Activated naive CD4-positive, alpha-beta T cell treated with anti-CD3 and anti-CD28 coated beads, Interleukin-2, amount 50 U/mL, for 72 hours (primary cell): ENCODE measurements around the gene DLG2. TPM values are rescaled to one million over a fixed set of nuclear protein-coding genes. Genes with fewer than 3 reads are reported as not detected.

Source experiments
- ATAC-seq, 2 donors: fragments of 150-1000 bp; cut with Tn5 transposase; 2 replicates each; pipeline ENCODE4 v1.10.0; 2021; ENCODE audit warnings: mild to moderate bottlenecking in 2 of 2, moderate library complexity in 2 of 2
- DNase-seq, 2 donors: peaks; one replicate each; pipeline ENCODE4 v3.0.0; 2021 to 2022; ENCODE audit warnings: low spot score in 2 of 2
- H3K27ac Mint-ChIP-seq, 2 donors: one replicate each; pipeline ENCODE4 v1.8.0; 2022; ENCODE audit warnings: mild to moderate bottlenecking in 2 of 2, mixed read lengths in 2 of 2
- H3K36me3 Mint-ChIP-seq, 2 donors: one replicate each; pipeline ENCODE4 v1.8.0; 2022; ENCODE audit warnings: mixed read lengths in 2 of 2
- H3K9me3 Mint-ChIP-seq, 2 donors: one replicate each; pipeline ENCODE4 v1.8.0; 2022; ENCODE audit warnings: mixed read lengths in 2 of 2
- total RNA-seq, 2 donors: library from RNA; stranded (reverse); gene quantifications; one replicate each; pipeline ENCODE4 v1.2.3, GENCODE V29; 2022

The DLG2 gene
- total RNA-seq, 2 donors from 2014 or later, result 4.2 to 5.4 TPM

GRCh38 chr11:83831929-83832328, 1795.2 kb downstream of the DLG2 start:
- Mint-ChIP-seq H3K27ac (no peak overlapping the region), H3K9me3 (no peaks in the 10 kb centered on the region), H3K36me3 (no peaks in the 10 kb centered on the region)
- ATAC-seq, result no peak
- no peak for DNase-seq

DNA sequence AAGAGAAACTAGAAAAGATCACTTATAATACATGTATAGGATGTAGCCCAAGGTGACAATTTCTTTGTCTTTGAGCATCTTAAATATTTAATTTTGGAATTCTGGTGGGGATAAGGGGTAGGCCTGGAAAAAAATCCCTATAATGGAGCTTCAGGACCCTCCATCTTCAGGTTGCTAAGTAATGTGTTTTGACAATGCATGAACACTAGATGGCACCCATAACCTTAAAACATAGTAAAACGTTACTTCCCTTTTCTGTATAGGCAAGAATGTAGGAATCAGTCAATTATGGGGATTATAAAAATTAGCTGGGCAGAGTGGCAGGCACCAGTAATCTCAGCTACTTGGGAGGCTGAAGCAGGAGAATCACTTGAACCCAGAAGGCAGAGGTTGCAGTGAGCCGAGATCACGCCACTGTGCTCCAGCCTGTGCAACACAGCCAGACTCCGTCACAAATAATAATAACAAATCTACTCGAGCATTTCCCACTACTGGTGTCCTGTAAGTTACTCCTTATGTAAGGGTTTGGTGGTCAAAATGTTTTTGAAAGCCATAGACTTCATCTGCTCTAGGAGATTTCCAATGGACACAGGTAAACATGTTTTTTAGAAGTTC, 1799.1 kb downstream of the DLG2 start:
- Mint-ChIP-seq H3K9me3 (no peaks in the 10 kb centered on the region), H3K27ac (no peak overlapping the region), H3K36me3 (no peaks in the 10 kb centered on the region)
- peak in 1 of 2 donors; percentile 47 for ATAC-seq
- DNase-seq, result no peak

- H3K27ac Mint-ChIP-seq, result no peak overlapping the region
- H3K36me3 Mint-ChIP-seq, result no peaks in the 10 kb centered on the region
- DNase-seq, result no peak
- H3K9me3 Mint-ChIP-seq, result no peaks in the 10 kb centered on the region
- ATAC-seq, result no peak
Observed at GRCh38 chr11:83827520-83827919, 1799.6 kb downstream of the DLG2 start.

GRCh38 chr11:83826078-83826477, 1801.1 kb downstream of the DLG2 start:
- no peaks in the 10 kb centered on the region for H3K9me3 Mint-ChIP-seq
- ATAC-seq (no peak), DNase-seq (no peak)
- no peak overlapping the region for H3K27ac Mint-ChIP-seq
- H3K36me3 Mint-ChIP-seq, result no peaks in the 10 kb centered on the region

DNA sequence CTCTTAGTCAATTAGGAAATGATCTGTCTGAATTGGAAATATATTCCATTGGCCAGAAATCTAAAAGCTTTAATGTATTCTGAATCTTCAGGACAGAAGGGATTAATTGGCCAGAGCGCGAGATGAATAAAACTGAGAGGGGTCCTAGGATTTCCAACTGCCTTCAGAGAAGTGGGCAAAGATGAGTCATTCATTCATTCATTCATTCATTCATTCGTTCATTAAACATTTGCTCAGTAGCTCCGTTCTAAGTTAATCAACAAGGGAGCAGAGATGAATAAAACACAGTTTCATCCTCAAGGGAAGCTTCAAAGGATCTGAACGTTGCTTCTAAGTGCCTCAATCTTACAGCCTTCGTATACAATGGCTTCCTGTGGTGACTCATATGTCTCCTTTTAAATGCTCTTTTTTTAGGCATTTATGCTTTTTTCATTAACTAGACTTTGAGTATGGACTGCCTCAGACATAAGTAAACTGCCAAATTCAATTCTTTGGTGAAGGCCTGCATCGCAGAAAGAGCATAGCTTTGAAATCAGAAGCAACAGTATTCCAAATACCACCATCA, 1803.6 kb downstream of the DLG2 start:
- no peak for ATAC-seq
- H3K27ac Mint-ChIP-seq, result no peak overlapping the region

DNA sequence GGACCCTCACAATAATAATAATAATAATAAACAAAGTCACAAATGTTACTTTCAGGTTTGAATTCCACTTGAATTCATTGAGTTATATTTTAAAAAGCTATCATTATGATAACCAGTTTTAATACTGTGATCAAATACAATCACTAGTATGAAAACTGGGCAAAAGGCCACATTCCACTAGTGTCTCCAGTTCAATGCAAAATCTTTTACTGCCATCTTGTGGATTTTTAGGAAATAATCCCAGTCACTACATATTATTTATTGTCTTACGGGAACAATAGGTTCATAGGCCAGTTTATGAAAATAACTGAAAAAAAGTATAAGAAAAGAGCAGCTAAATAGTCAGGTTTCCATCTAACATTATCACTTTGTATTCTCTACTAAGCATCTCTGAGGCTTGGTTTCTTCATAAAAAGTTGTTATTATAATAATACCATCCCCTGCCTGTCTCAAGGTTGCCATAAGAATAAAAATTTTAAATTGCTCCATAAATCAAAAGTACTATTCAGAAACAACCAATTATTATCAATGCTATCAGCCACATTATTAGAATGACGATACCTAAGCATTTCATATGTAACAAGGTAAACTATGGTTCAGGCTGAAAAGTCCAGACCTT, 1807.1 kb downstream of the DLG2 start:
- no peaks in the 10 kb centered on the region for H3K36me3 Mint-ChIP-seq
- no peak overlapping the region for H3K27ac Mint-ChIP-seq

More for the DNA sequence above, 1803.6 kb downstream of the DLG2 start:
- no peak for DNase-seq
- H3K9me3 Mint-ChIP-seq, result no peaks in the 10 kb centered on the region
- no peaks in the 10 kb centered on the region for H3K36me3 Mint-ChIP-seq

DNA sequence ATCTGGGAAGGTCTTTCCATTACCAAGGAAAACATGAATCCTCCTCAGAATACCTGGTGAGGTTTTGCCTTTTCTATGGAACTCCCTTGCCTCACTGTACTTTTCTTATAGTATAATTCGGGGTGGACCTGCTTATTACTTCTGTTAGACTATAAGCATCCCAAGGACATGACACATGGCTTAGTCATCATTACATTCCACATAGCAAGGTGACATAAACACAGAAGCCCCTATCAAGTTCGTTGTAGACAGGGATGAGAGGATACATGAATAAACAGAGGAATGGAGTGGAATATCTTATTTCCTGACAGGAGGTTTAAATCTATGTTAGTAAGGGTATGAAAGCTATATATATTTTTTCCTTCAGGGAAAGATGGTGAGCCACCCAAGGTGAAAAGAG, 1808.8 kb downstream of the DLG2 start:
- no peaks in the 10 kb centered on the region for H3K36me3 Mint-ChIP-seq
- no peaks in the 10 kb centered on the region for H3K9me3 Mint-ChIP-seq
- no peak overlapping the region for H3K27ac Mint-ChIP-seq
- ATAC-seq (no peak), DNase-seq (no peak)

More for the DNA sequence above, 1807.1 kb downstream of the DLG2 start:
- no peak for DNase-seq
- peak; percentile 36 to 50 for ATAC-seq
- no peaks in the 10 kb centered on the region for H3K9me3 Mint-ChIP-seq

DNA sequence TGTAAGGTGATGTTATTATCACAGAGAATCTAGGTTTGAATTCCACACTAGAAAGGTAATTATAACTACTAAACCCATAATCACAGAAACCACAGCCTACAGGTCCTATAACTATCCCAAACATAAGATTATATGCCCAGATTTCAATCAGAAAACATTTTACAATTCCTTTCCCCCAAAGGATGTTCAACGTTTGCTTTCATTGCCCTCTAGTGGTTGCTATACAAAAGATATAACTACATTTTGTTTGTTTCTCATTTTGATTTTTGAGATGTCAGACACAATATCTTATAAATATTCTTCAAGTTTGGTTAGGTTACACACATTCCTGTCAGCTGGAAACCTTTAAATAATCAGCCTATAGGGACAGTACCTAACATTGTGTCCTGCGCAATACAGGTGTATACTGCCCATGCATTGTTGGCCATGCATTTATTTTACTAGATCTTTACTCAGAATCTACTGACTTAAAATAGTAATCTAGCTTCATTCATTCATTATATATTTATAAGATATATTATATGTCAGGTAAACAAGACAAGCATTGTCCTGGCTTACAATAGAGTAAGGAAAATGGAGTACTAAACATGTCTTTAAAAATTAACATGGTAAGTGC, 1810.5 kb downstream of the DLG2 start:
- no peaks in the 10 kb centered on the region for H3K36me3 Mint-ChIP-seq
- DNase-seq (no peak), ATAC-seq (no peak)
- H3K9me3 Mint-ChIP-seq, result no peaks in the 10 kb centered on the region
- no peak overlapping the region for H3K27ac Mint-ChIP-seq

GRCh38 chr11:83815736-83816135, 1811.4 kb downstream of the DLG2 start:
- no peaks in the 10 kb centered on the region for H3K9me3 Mint-ChIP-seq
- DNase-seq (no peak), ATAC-seq (no peak)
- H3K27ac Mint-ChIP-seq, result no peak overlapping the region
- H3K36me3 Mint-ChIP-seq, result no peaks in the 10 kb centered on the region

DNA sequence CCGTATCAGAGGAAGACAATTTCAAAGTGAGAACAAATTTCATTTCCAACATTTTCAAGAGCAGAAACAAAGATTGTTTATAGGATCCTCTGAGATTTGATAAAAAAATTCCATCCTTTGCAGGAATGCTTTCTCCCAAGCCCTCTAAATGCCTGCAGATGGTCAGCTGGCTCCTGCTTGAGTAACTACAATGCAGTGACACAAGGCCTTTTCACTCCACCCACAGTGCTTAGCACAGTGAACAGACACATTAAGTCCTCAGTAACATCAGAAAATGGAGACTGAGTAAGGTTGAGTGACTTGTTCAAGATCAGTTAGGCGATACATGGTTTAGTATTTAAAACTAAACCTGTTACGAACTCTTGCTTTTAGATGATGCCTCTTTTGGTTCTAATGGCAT, 1813.8 kb downstream of the DLG2 start:
- Mint-ChIP-seq H3K9me3 (no peaks in the 10 kb centered on the region), H3K27ac (no peak overlapping the region), H3K36me3 (no peaks in the 10 kb centered on the region)
- DNase-seq (no peak), ATAC-seq (no peak)

GRCh38 chr11:83809274-83809673, 1817.9 kb downstream of the DLG2 start:
- DNase-seq (no peak), ATAC-seq (no peak)
- H3K36me3 Mint-ChIP-seq, result no peaks in the 10 kb centered on the region
- no peak overlapping the region for H3K27ac Mint-ChIP-seq
- no peaks in the 10 kb centered on the region for H3K9me3 Mint-ChIP-seq

DNA sequence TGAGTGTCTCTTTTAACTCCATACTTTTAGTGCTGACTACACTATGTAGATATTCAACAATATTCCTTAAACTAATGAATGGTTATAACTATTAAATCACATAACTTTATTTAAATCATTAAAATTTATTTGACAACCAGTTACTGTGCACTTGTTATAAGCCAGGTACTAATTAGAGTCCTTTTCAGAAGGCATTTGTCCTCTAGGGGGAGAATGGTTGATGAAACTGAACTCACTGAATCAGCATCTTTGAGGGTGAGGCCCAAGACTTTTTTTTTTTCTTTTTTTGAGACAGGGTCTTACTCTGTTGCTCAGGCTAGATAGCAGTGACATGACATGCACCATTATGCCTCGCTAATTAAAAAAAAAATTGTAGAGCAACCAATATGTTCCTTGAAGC, 1825.3 kb downstream of the DLG2 start:
- DNase-seq (no peak), ATAC-seq (no peak)
- Mint-ChIP-seq H3K36me3 (no peaks in the 10 kb centered on the region), H3K27ac (no peak overlapping the region), H3K9me3 (no peaks in the 10 kb centered on the region)

- ATAC-seq (no peak), DNase-seq (no peak)
- Mint-ChIP-seq H3K36me3 (no peaks in the 10 kb centered on the region), H3K27ac (no peak overlapping the region), H3K9me3 (no peaks in the 10 kb centered on the region)
Observed at GRCh38 chr11:83793310-83793709, 1833.8 kb downstream of the DLG2 start.

GRCh38 chr11:83791557-83791956, 1835.6 kb downstream of the DLG2 start:
- Mint-ChIP-seq H3K9me3 (no peaks in the 10 kb centered on the region), H3K27ac (no peak overlapping the region), H3K36me3 (no peaks in the 10 kb centered on the region)
- no peak for ATAC-seq
- no peak for DNase-seq

- no peaks in the 10 kb centered on the region for H3K9me3 Mint-ChIP-seq
- ATAC-seq, result no peak
- H3K36me3 Mint-ChIP-seq, result no peaks in the 10 kb centered on the region
- H3K27ac Mint-ChIP-seq, result no peak overlapping the region
- DNase-seq, result no peak
Observed at GRCh38 chr11:83785942-83786341, 1841.2 kb downstream of the DLG2 start.

DNA sequence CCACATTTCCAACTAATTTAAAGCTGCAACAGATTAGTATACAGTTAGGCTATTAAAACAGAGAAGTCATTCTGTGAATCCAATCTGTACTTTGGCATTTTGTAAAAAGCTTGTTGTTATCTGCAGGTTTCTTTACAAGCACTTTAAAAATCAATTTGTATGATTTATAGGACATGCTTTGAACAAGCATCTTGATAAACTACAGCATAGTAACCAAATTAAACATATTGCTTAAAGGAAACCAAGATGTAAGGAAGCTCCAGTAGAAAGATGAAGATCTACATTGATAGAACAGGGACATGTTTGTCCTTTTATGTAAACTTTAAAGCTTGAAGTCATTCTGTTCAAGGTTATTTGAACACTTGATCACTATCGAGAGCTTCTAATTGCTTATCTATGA, 1842.7 kb downstream of the DLG2 start:
- no peak overlapping the region for H3K27ac Mint-ChIP-seq
- no peaks in the 10 kb centered on the region for H3K9me3 Mint-ChIP-seq
- H3K36me3 Mint-ChIP-seq, result no peaks in the 10 kb centered on the region
- ATAC-seq, result no peak
- no peak for DNase-seq

- no peaks in the 10 kb centered on the region for H3K36me3 Mint-ChIP-seq
- H3K27ac Mint-ChIP-seq, result no peak overlapping the region
- H3K9me3 Mint-ChIP-seq, result no peaks in the 10 kb centered on the region
- no peak for ATAC-seq
- DNase-seq, result no peak
Observed at GRCh38 chr11:83782329-83782728, 1844.8 kb downstream of the DLG2 start.

- H3K9me3 Mint-ChIP-seq, result no peaks in the 10 kb centered on the region
- ATAC-seq (no peak), DNase-seq (no peak)
- no peak overlapping the region for H3K27ac Mint-ChIP-seq
- H3K36me3 Mint-ChIP-seq, result no peaks in the 10 kb centered on the region
Observed at GRCh38 chr11:83779876-83780275, 1847.3 kb downstream of the DLG2 start.
